CD14-positive monocyte (primary cell): ENCODE data around the gene C9orf78. TPM values are rescaled to one million over a fixed set of nuclear protein-coding genes. Genes with fewer than 3 reads are reported as not detected.

ENCODE experiments used
- DNase-seq, 3 donors: peaks; one replicate each; pipeline ENCODE4 v3.0.0-alpha.2; 2011 to 2022
- H2AFZ ChIP-seq: 2 replicates; pipeline ENCODE4 v1.6.0; 2012; ENCODE audit warnings: mild to moderate bottlenecking, low read depth, low read length, inconsistent platforms; ENCODE audit not compliant: insufficient read depth, poor library complexity, severe bottlenecking
- H3K27ac ChIP-seq, 2 donors: 1 replicate in 1 of 2; 2 replicates in 1 of 2; pipeline ENCODE4 v1.5.1; 2012 to 2013; ENCODE audit warnings: low read length in 2 of 2, control low read depth in 1 of 2, inconsistent platforms in 1 of 2, low read depth in 1 of 2, mild to moderate bottlenecking in 1 of 2
- H3K27me3 ChIP-seq, 2 donors: one replicate each; pipeline versions ENCODE4 v1.6.0 to v1.6.1; 2011 to 2013; ENCODE audit warnings: low read length in 2 of 2; ENCODE audit not compliant: control insufficient read depth in 2 of 2, insufficient read depth in 2 of 2
- H3K36me3 ChIP-seq, 2 donors: replicated peaks in 1 of 2; 1 replicate in 1 of 2; 2 replicates in 1 of 2; pipeline versions ENCODE4 v1.5.1 to v1.6.1; 2012 to 2013; ENCODE audit warnings: low read length in 2 of 2, control low read depth in 1 of 2, inconsistent platforms in 1 of 2, mild to moderate bottlenecking in 1 of 2; ENCODE audit not compliant: insufficient read depth in 2 of 2, control insufficient read depth in 1 of 2
- H3K4me1 ChIP-seq, 2 donors: 1 replicate in 1 of 2; 2 replicates in 1 of 2; pipeline versions ENCODE4 v1.5.1 to v1.6.1; 2012 to 2013; ENCODE audit warnings: low read length in 2 of 2, control low read depth in 1 of 2, inconsistent platforms in 1 of 2, mild to moderate bottlenecking in 1 of 2, moderate library complexity in 1 of 2; ENCODE audit not compliant: insufficient read depth in 2 of 2, control insufficient read depth in 1 of 2
- H3K4me2 ChIP-seq: replicated peaks from 2 replicates; pipeline ENCODE3; 2012; ENCODE audit warnings: low read length, moderate library complexity, mild to moderate bottlenecking; ENCODE audit not compliant: poor library complexity, severe bottlenecking; ENCODE audit errors: extremely low read depth
- H3K4me3 ChIP-seq, 3 experiments: fragments of 200-600 bp in 1 of 3; sonication (generic) in 1 of 3; replicated peaks in 1 of 3; 1 replicate in 2 of 3; 2 replicates in 1 of 3; pipeline ENCODE4 v1.5.1; 2011 to 2013; ENCODE audit warnings: low read length in 3 of 3, mild to moderate bottlenecking in 3 of 3, control low read depth in 2 of 3, low read depth in 2 of 3, inconsistent platforms in 1 of 3, moderate library complexity in 1 of 3
- H3K79me2 ChIP-seq: 2 replicates; pipeline ENCODE4 v1.6.0; 2012; ENCODE audit warnings: mild to moderate bottlenecking, control low read depth, inconsistent platforms, low read length, moderate library complexity; ENCODE audit not compliant: insufficient read depth
- H3K9ac ChIP-seq: 2 replicates; pipeline ENCODE4 v1.6.0; 2017; ENCODE audit warnings: low read length, mild to moderate bottlenecking; ENCODE audit not compliant: insufficient read depth, poor library complexity, severe bottlenecking
- H3K9me3 ChIP-seq, 2 donors: replicated peaks in 1 of 2; 1 replicate in 1 of 2; 2 replicates in 1 of 2; pipeline versions ENCODE4 v1.5.1 to v1.6.1; 2012 to 2013; ENCODE audit warnings: low read length in 2 of 2, control low read depth in 1 of 2; ENCODE audit not compliant: control insufficient read depth in 1 of 2, insufficient read depth in 1 of 2
- H4K20me1 ChIP-seq: 2 replicates; pipeline ENCODE4 v1.6.0; 2012; ENCODE audit warnings: mild to moderate bottlenecking, low read length, control low read depth, moderate library complexity; ENCODE audit not compliant: insufficient read depth
- H3K27ac Mint-ChIP-seq, 7 donors: one replicate each; pipeline ENCODE4 v1.8.0; 2020; ENCODE audit warnings: mild to moderate bottlenecking in 7 of 7, mixed read lengths in 7 of 7, moderate library complexity in 6 of 7, inconsistent platforms in 2 of 7
- H3K27me3 Mint-ChIP-seq, 3 donors: one replicate each; pipeline ENCODE4 v1.8.0; 2021 to 2022; ENCODE audit warnings: low read depth in 3 of 3, mild to moderate bottlenecking in 3 of 3, mixed read lengths in 3 of 3, moderate library complexity in 3 of 3, inconsistent platforms in 1 of 3
- H3K36me3 Mint-ChIP-seq, 2 donors: one replicate each; pipeline ENCODE4 v1.8.0; 2020; ENCODE audit warnings: mixed read lengths in 2 of 2, inconsistent platforms in 1 of 2, mild to moderate bottlenecking in 1 of 2
- H3K4me1 Mint-ChIP-seq: one replicate; pipeline ENCODE4 v1.8.0; 2020; ENCODE audit warnings: mild to moderate bottlenecking, mixed read lengths
- H3K4me3 Mint-ChIP-seq, 2 donors: one replicate each; pipeline ENCODE4 v1.8.0; 2020; ENCODE audit warnings: mild to moderate bottlenecking in 2 of 2, mixed read lengths in 2 of 2, moderate library complexity in 1 of 2
- H3K9me3 Mint-ChIP-seq, 7 donors: one replicate each; pipeline ENCODE4 v1.8.0; 2020 to 2022; ENCODE audit warnings: mixed read lengths in 7 of 7, mild to moderate bottlenecking in 6 of 7, moderate library complexity in 6 of 7, inconsistent platforms in 2 of 7
- CTCF ChIP-seq: fragments of 200-600 bp; IDR thresholded peaks from one replicate; pipeline ENCODE4 v1.8.0; 2022; ENCODE audit warnings: antibody characterized with exemption, mild to moderate bottlenecking
- WGBS: methylation state at CpG from one replicate; pipeline ENCODE4 v1.1.5; 2013; ENCODE audit warnings: missing lambda C conversion rate; ENCODE audit not compliant: insufficient coverage; 5-methylcytosine and 5-hydroxymethylcytosine counted together
- intact Hi-C, 2 donors: fragments of 100-400 bp; cut with micrococcal nuclease; formaldehyde crosslinking; loops; one replicate each; pipeline versions ENCODE4 v1.15.0 to v1.15.1; 2023
- polyA plus RNA-seq, 3 donors: library from polyadenylated mRNA; depleted of rRNA in 1 of 3; unstranded in 2 of 3; stranded (reverse) in 1 of 3; fragments of 300-500 nt in 2 of 3; fragments of >200 nt in 1 of 3; fragmentation: Illumina TruSeq in 2 of 3; gene quantifications; 1 replicate in 2 of 3; 2 replicates in 1 of 3; pipeline ENCODE4 v1.2.3, GENCODE V29; 2012 to 2021

The C9orf78 gene
- polyA plus RNA-seq, 3 donors = 53.3 to 82.4 (median 65.5) TPM

DNA sequence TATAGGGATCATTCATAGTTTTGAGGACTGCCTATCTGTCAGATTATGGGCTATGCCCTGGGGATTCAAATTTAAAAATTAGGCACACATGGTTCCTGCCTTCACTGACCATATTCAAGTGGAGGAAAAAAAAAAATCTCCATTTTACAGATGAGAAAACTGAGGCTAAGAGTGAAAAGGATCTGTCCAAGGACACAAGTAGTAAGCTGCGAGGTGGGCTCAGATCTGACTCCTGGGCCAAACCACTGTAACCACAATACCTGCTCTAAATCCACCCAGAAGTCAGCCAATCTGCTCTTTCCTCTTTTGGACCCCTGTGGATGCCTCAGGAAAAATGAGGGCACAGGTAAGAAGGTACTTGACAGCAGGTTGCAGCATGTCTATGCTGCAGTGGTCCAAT, 8.3 kb downstream of the C9orf78 start:
- no peak for TF ChIP-seq CTCF
- H3K79me2 ChIP-seq = peaks cover 19% of the 10 kb centered on the region
- Mint-ChIP-seq H3K36me3 (peaks cover 51 to 60% of the 10 kb centered on the region in 2 donors), H3K27ac (no peak overlapping the region), H3K9me3 (no peaks in the 10 kb centered on the region), H3K27me3 (peaks cover 0 to 3% (median 1%) of the 10 kb centered on the region in 3 donors), H3K4me3 (no peak overlapping the region), H3K4me1 (peaks cover 9% of the 10 kb centered on the region)
- no peaks in the 10 kb centered on the region for H3K9me3 ChIP-seq
- WGBS = no CpG with 5 or more reads among the region's 1 CpG
- no peak overlapping the region for H3K4me3 ChIP-seq
- H3K9ac ChIP-seq = no peak overlapping the region
- no peak overlapping the region for H3K4me2 ChIP-seq
- intact Hi-C loops = no loop called here
- H3K27ac ChIP-seq = no peak overlapping the region
- H2AFZ ChIP-seq = no peak overlapping the region
- no peaks in the 10 kb centered on the region for H3K27me3 ChIP-seq
- peaks cover 50 to 64% of the 10 kb centered on the region in 2 donors for H3K36me3 ChIP-seq
- H3K4me1 ChIP-seq = peaks cover 10 to 13% of the 10 kb centered on the region in 2 donors
- no peak for DNase-seq
- H4K20me1 ChIP-seq = no peaks in the 10 kb centered on the region

DNA sequence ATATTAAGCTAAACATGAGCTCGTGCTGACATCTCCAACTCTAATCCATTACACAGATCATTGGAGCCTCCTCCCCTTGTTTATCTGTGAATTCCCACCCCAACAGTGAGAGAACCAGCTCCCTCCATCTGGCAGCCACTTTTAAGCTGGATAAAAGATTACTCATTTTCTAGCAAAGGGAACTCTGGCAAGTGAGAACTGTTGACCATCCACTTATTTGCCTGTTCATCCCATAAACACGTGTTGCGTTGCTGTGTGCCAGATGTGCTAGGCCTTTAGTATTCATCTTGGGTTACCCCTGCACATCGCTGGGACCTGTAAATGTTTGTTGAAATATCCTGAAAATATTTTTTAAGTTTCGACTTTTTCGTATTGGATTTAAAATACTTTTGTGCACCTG, 8.7 kb downstream of the C9orf78 start:
- intact Hi-C loops = no loop called here
- no peaks in the 10 kb centered on the region for H3K27me3 ChIP-seq
- H4K20me1 ChIP-seq = no peaks in the 10 kb centered on the region
- H3K4me3 ChIP-seq = no peak overlapping the region
- H2AFZ ChIP-seq = no peak overlapping the region
- H3K27ac ChIP-seq = no peak overlapping the region
- H3K79me2 ChIP-seq = peaks cover 23% of the 10 kb centered on the region
- H3K27ac Mint-ChIP-seq = no peak overlapping the region
- no peak for DNase-seq
- H3K9ac ChIP-seq = no peak overlapping the region
- peaks cover 0 to 3% (median 1%) of the 10 kb centered on the region in 3 donors for H3K27me3 Mint-ChIP-seq
- peaks cover 10 to 13% of the 10 kb centered on the region in 2 donors for H3K4me1 ChIP-seq
- no peak overlapping the region for H3K4me3 Mint-ChIP-seq
- 100% methylated on average over 1 of the region's 6 CpGs for WGBS
- H3K36me3 Mint-ChIP-seq = peaks cover 47 to 60% of the 10 kb centered on the region in 2 donors
- H3K36me3 ChIP-seq = peaks cover 50 to 64% of the 10 kb centered on the region in 2 donors
- no peaks in the 10 kb centered on the region for H3K9me3 Mint-ChIP-seq
- H3K9me3 ChIP-seq = no peaks in the 10 kb centered on the region
- peaks cover 9% of the 10 kb centered on the region for H3K4me1 Mint-ChIP-seq
- TF ChIP-seq CTCF = no peak
- H3K4me2 ChIP-seq = no peak overlapping the region
